AG04450 (cell line): Measurements from ENCODE around the gene CGREF1. TPM values are rescaled to one million over a fixed set of nuclear protein-coding genes. Genes with fewer than 3 reads are reported as not detected.

ENCODE experiments used
- CTCF ChIA-PET: fragments of 300-600, 350-600 bp; formaldehyde crosslinking; extraction: SDS; loops from one replicate; lab custom pipeline; 2022; ENCODE audit warnings: antibody characterized with exemption, inconsistent platforms; lab: Charles Lee
- POLR2A ChIA-PET: fragments of 350-600 bp; formaldehyde crosslinking; extraction: SDS; loops from one replicate; lab custom pipeline; 2021; ENCODE audit warnings: antibody characterized with exemption, inconsistent platforms; lab: Yijun Ruan, JAX
- DNase-seq: peaks from one replicate; pipeline ENCODE4 v3.0.0-alpha.2; 2011; ENCODE audit warnings: low read depth, low spot score
- H3K27ac ChIP-seq: one replicate; pipeline ENCODE4 v1.5.1; 2012; ENCODE audit warnings: low read depth, low read length, control low read depth
- H3K27me3 ChIP-seq: one replicate; pipeline ENCODE4 v1.6.0; 2012; ENCODE audit warnings: low read length; ENCODE audit not compliant: control insufficient read depth, insufficient read depth
- H3K4me3 ChIP-seq: 2 replicates; pipeline ENCODE4 v1.5.1; 2011; ENCODE audit warnings: mild to moderate bottlenecking, low read depth, low read length, control low read depth
- H3K9me3 ChIP-seq: 2 replicates; pipeline ENCODE4 v1.5.1; 2012; ENCODE audit warnings: low read length; ENCODE audit not compliant: control insufficient read depth, insufficient read depth
- polyA plus RNA-seq: library from polyadenylated mRNA; depleted of rRNA; stranded (reverse); fragments of >200 nt; gene quantifications from 2 replicates; pipeline ENCODE4 v1.2.3, GENCODE V29; 2011
- TF ChIP-seq, protein P1 (sequence below): IDR thresholded peaks from 2 replicates; pipeline ENCODE4 v1.5.1; 2011; ENCODE audit warnings: low read depth, low read length, control low read depth, inconsistent platforms

The CGREF1 gene
- polyA plus RNA-seq, 1 experiment, result 0.71 TPM

DNA sequence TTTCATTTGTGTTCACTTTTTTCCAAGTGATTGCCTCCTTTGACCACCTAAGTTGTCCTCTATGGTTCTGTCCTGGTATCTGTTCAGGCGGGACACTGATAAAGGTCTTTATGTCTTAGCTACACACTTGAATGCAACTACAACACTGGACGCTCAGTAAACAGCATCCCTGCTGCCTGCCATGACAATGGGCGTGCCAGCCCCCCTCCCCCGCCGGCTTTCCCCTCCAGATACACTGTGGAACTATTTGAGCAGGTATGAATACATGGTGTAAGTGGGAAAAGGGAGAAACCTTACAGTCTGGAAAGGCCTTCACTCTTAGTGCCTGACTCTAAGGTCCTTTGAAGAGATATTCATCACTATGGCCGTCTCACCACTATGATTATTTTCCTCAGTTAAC lies 61.7 kb downstream of the CGREF1 start:
- H3K27me3 ChIP-seq, result no peaks in the 10 kb centered on the region
- no peaks in the 10 kb centered on the region for H3K9me3 ChIP-seq
- ChIA-PET POLR2A (interaction anchor here (2.2 kb wide), 1 partner anchor 24 kb away, joined by 6 read pairs; no protein-coding TSS in a partner anchor), CTCF (interaction anchor here (1.2 kb wide), 1 partner anchor 24 kb away, joined by 3 read pairs; no protein-coding TSS in a partner anchor)
- DNase-seq, result no peak
- no peak overlapping the region for H3K27ac ChIP-seq
- no peak overlapping the region for H3K4me3 ChIP-seq
- TF ChIP-seq, protein P1, sequence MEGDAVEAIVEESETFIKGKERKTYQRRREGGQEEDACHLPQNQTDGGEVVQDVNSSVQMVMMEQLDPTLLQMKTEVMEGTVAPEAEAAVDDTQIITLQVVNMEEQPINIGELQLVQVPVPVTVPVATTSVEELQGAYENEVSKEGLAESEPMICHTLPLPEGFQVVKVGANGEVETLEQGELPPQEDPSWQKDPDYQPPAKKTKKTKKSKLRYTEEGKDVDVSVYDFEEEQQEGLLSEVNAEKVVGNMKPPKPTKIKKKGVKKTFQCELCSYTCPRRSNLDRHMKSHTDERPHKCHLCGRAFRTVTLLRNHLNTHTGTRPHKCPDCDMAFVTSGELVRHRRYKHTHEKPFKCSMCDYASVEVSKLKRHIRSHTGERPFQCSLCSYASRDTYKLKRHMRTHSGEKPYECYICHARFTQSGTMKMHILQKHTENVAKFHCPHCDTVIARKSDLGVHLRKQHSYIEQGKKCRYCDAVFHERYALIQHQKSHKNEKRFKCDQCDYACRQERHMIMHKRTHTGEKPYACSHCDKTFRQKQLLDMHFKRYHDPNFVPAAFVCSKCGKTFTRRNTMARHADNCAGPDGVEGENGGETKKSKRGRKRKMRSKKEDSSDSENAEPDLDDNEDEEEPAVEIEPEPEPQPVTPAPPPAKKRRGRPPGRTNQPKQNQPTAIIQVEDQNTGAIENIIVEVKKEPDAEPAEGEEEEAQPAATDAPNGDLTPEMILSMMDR, result no peak

- DNase-seq, result no peak
- H3K27me3 ChIP-seq, result no peaks in the 10 kb centered on the region
- no peak overlapping the region for H3K27ac ChIP-seq
- ChIA-PET CTCF (interaction anchor here (0.7 to 1.4 kb wide), 3 partner anchors 13 to 208 kb away, joined by 3 to 4 read pairs (median 3); no protein-coding TSS in a partner anchor), POLR2A (interaction anchor here (0.6 to 7.6 kb wide), 3 partner anchors 8 to 30 kb away, joined by 4 to 53 read pairs (median 4); partner anchors contain the start of gene KHK)
- H3K4me3 ChIP-seq, result no peak overlapping the region
- TF ChIP-seq, protein P1, result no peak
- H3K9me3 ChIP-seq, result no peaks in the 10 kb centered on the region; the same call in 1 of the 2 replicates
Measured at GRCh38 chr2:27054721-27055120, 64.2 kb downstream of the CGREF1 start.

GRCh38 chr2:27053776-27054175 lies 65.2 kb downstream of the CGREF1 start:
- TF ChIP-seq, protein P1, result no peak
- POLR2A ChIA-PET, result interaction anchor here (0.6 to 7.6 kb wide), 5 partner anchors 18 to 255 kb away, joined by 3 to 53 read pairs (median 5); partner anchors contain the start of genes EMILIN1, KHK and OST4

DNA sequence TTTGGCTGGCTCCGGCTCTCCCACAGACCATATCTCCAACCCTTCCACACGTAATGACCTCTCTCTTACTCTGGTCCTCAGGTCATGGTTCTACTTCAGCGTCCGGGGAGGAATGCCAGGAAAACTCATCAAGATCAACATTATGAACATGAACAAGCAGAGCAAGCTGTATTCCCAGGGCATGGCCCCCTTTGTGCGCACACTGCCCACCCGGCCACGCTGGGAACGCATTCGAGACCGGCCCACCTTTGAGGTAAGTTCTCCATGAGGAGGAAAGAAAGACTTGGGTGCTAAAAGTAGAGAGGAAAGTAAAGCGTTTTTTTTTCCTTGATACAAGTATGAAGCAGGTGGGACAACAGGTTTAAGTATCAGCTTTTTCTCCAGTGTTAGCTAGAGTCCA lies 65.6 kb downstream of the CGREF1 start:
- CTCF ChIA-PET, result interaction anchor here (1.6 kb wide), 1 partner anchor 20 kb away, joined by 4 read pairs; no protein-coding TSS in a partner anchor
- Histone ChIP-seq H3K27me3 (no peaks in the 10 kb centered on the region), H3K27ac (no peak overlapping the region), H3K4me3 (no peak overlapping the region), H3K9me3 (no peaks in the 10 kb centered on the region; the same call in 1 of the 2 replicates)
- TF ChIP-seq, protein P1, result no peak
- POLR2A ChIA-PET, result interaction anchor here (1.5 to 7.6 kb wide), 4 partner anchors 10 to 31 kb away, joined by 4 to 53 read pairs (median 24); partner anchors contain the start of genes EMILIN1, KHK and OST4
- DNase-seq, result no peak

More at GRCh38 chr2:27053776-27054175, 65.2 kb downstream of the CGREF1 start:
- no peak for DNase-seq
- Histone ChIP-seq H3K27me3 (no peaks in the 10 kb centered on the region), H3K9me3 (no peaks in the 10 kb centered on the region; the same call in 1 of the 2 replicates), H3K27ac (no peak overlapping the region), H3K4me3 (no peak overlapping the region)
- CTCF ChIA-PET, result interaction anchor here (1.0 to 1.6 kb wide), 3 partner anchors 19 to 207 kb away, joined by 3 to 4 read pairs (median 4); no protein-coding TSS in a partner anchor
